B cell (primary cell): ENCODE results near the gene ELOB. TPM values are rescaled to one million over a fixed set of nuclear protein-coding genes. Genes with fewer than 3 reads are reported as not detected.

Experiments
- ATAC-seq: fragments of 200-7000 bp; cut with Tn5 transposase; one replicate; pipeline ENCODE4 v1.10.0; 2021; ENCODE audit warnings: low read depth, mild to moderate bottlenecking, moderate number of reproducible peaks, moderate library complexity
- CTCF ChIA-PET: fragments of 350-600 bp; sonication (Branson Sonifier 250); formaldehyde crosslinking; loops from one replicate; lab custom pipeline; 2021; ENCODE audit warnings: antibody characterized with exemption, inconsistent platforms; lab: Charles Lee
- POLR2A ChIA-PET: fragments of 350-600 bp; sonication (Branson Sonifier 250); formaldehyde crosslinking; loops from one replicate; lab custom pipeline; 2021; ENCODE audit warnings: antibody characterized with exemption; lab: Charles Lee
- DNase-seq: peaks from one replicate; pipeline ENCODE4 v3.0.0; 2013
- H2AFZ ChIP-seq: 2 replicates; pipeline ENCODE4 v1.6.1; 2012; ENCODE audit warnings: mild to moderate bottlenecking, low read depth, low read length; ENCODE audit not compliant: insufficient read depth, poor library complexity, severe bottlenecking
- H3K27ac ChIP-seq, 2 donors: 1 replicate in 1 of 2; 2 replicates in 1 of 2; pipeline ENCODE4 v1.5.1; 2012 to 2013; ENCODE audit warnings: low read length in 2 of 2, mild to moderate bottlenecking in 2 of 2, moderate library complexity in 1 of 2
- H3K27me3 ChIP-seq, 4 experiments: fragments of 200-600 bp in 1 of 4; sonication (generic) in 1 of 4; replicated peaks in 1 of 4; 1 replicate in 2 of 4; 2 replicates in 2 of 4; pipeline versions ENCODE4 v1.6.1 to v1.7.0; 2013 to 2016; ENCODE audit warnings: low read length in 3 of 4, mild to moderate bottlenecking in 2 of 4, mixed read lengths in 1 of 4, moderate library complexity in 1 of 4; ENCODE audit not compliant: insufficient read depth in 4 of 4, control insufficient read depth in 3 of 4; ENCODE audit errors: control extremely low read depth in 1 of 4
- H3K36me3 ChIP-seq, 2 experiments: replicated peaks in 1 of 2; 1 replicate in 1 of 2; 2 replicates in 1 of 2; pipeline versions ENCODE4 v1.6.1 to v1.7.1; 2013; ENCODE audit warnings: low read length in 1 of 2; ENCODE audit not compliant: insufficient read depth in 2 of 2, control insufficient read depth in 1 of 2; ENCODE audit errors: control extremely low read depth in 1 of 2, extremely low read depth in 1 of 2
- H3K4me1 ChIP-seq, 2 donors: fragments of 200-600 bp in 1 of 2; sonication (generic) in 1 of 2; 1 replicate in 1 of 2; 2 replicates in 1 of 2; pipeline versions ENCODE4 v1.5.1 to v1.6.1; 2013 to 2017; ENCODE audit warnings: low read length in 2 of 2; ENCODE audit not compliant: control insufficient read depth in 2 of 2, insufficient read depth in 2 of 2
- H3K4me2 ChIP-seq: replicated peaks from 2 replicates; pipeline ENCODE3; 2012; ENCODE audit warnings: mild to moderate bottlenecking, low read depth, low read length; ENCODE audit not compliant: poor library complexity, severe bottlenecking
- H3K4me3 ChIP-seq, 5 experiments: fragments of 200-600 bp in 1 of 5; sonication (generic) in 1 of 5; 1 replicate in 3 of 5; 2 replicates in 2 of 5; pipeline versions ENCODE4 v1.5.1 to v1.7.0; 2011 to 2016; ENCODE audit warnings: low read length in 4 of 5, mild to moderate bottlenecking in 4 of 5, low read depth in 2 of 5, control low read depth in 1 of 5, moderate library complexity in 1 of 5; ENCODE audit not compliant: insufficient read depth in 1 of 5; ENCODE audit errors: control extremely low read depth in 1 of 5, extremely low read depth in 1 of 5
- H3K79me2 ChIP-seq: fragments of 200-600 bp; sonication (generic); one replicate; pipeline ENCODE4 v1.6.0; 2016; ENCODE audit warnings: low read length; ENCODE audit not compliant: control insufficient read depth, insufficient read depth
- H3K9ac ChIP-seq: fragments of 200-600 bp; sonication (generic); 2 replicates; pipeline ENCODE4 v1.6.1; 2017; ENCODE audit warnings: mild to moderate bottlenecking, low read length, moderate library complexity
- H3K9me3 ChIP-seq, 3 donors: one replicate each; pipeline versions ENCODE4 v1.6.1 to v1.7.1; 2013; ENCODE audit warnings: low read length in 2 of 3; ENCODE audit not compliant: control insufficient read depth in 2 of 3, insufficient read depth in 1 of 3; ENCODE audit errors: control extremely low read depth in 1 of 3
- H4K20me1 ChIP-seq: 2 replicates; pipeline ENCODE4 v1.6.0; 2012; ENCODE audit warnings: mild to moderate bottlenecking, low read length; ENCODE audit not compliant: insufficient read depth, control insufficient read depth, poor library complexity, severe bottlenecking
- H3K27ac Mint-ChIP-seq: one replicate; pipeline ENCODE4 v1.8.0; 2021; ENCODE audit warnings: mixed read lengths
- H3K27me3 Mint-ChIP-seq: one replicate; pipeline ENCODE4 v1.8.0; 2021; ENCODE audit warnings: mixed read lengths
- H3K4me1 Mint-ChIP-seq: one replicate; pipeline ENCODE4 v1.8.0; 2021; ENCODE audit warnings: mixed read lengths
- H3K4me3 Mint-ChIP-seq: one replicate; pipeline ENCODE4 v1.8.0; 2021; ENCODE audit warnings: mixed read lengths
- H3K9me3 Mint-ChIP-seq: one replicate; pipeline ENCODE4 v1.8.0; 2022; ENCODE audit warnings: mixed read lengths; ENCODE audit not compliant: insufficient read depth
- CTCF ChIP-seq: fragments of 200-600 bp; IDR thresholded peaks from one replicate; pipeline ENCODE4 v1.8.0; 2022; ENCODE audit warnings: antibody characterized with exemption, mild to moderate bottlenecking
- EZH2 ChIP-seq: IDR thresholded peaks from 2 replicates; pipeline ENCODE4 v1.6.1; 2012; ENCODE audit warnings: borderline replicate concordance, low read depth, mild to moderate bottlenecking, moderate library complexity, low read length; ENCODE audit not compliant: insufficient read depth, poor library complexity, severe bottlenecking
- WGBS: methylation state at CpG from one replicate; pipeline ENCODE4 v1.1.5; 2013; ENCODE audit warnings: missing lambda C conversion rate; ENCODE audit not compliant: insufficient coverage; 5-methylcytosine and 5-hydroxymethylcytosine counted together
- intact Hi-C: fragments of 100-400 bp; cut with micrococcal nuclease; formaldehyde crosslinking; loops from one replicate; pipeline ENCODE4 v1.10.0; 2022
- polyA plus RNA-seq: library from polyadenylated mRNA; depleted of rRNA; stranded (reverse); fragments of >200 nt; gene quantifications from 2 replicates; pipeline ENCODE4 v1.2.3, GENCODE V29; 2012
- total RNA-seq, 2 donors: library from RNA; stranded (reverse); fragments of 120-200 nt in 1 of 2; gene quantifications; 1 replicate in 1 of 2; 2 replicates in 1 of 2; pipeline versions ENCODE4 v1.2.3 to v1.2.4, GENCODE V29; 2013 to 2022

Gene ELOB
- total and polyA plus RNA-seq, 2 donors (not counting 1 experiment from before 2014, with no cell fraction given): 93.1 to 136 TPM

DNA sequence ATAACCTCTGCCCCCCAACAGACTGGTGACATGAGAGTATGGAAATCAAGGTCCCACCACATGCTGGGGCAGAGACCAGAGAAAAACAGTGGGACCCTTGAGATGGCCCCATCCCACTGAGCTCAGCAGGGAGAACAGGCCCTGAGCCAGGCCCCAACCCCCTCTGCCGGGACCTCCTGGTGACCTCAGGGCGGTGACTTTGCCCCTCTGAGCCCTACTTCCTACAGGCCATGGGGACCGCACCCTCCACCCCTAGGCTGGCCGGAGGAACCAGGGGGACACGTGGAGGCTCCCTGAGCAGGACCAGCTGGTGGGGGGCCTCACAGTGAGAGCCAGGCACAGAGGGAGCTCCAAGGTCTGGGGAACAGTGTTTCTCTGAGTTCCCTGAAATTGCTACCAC, 38.5 kb downstream of the ELOB start:
- H3K27me3 ChIP-seq: peaks cover 0 to 6% (median 0%) of the 10 kb centered on the region in 4 experiments

DNA sequence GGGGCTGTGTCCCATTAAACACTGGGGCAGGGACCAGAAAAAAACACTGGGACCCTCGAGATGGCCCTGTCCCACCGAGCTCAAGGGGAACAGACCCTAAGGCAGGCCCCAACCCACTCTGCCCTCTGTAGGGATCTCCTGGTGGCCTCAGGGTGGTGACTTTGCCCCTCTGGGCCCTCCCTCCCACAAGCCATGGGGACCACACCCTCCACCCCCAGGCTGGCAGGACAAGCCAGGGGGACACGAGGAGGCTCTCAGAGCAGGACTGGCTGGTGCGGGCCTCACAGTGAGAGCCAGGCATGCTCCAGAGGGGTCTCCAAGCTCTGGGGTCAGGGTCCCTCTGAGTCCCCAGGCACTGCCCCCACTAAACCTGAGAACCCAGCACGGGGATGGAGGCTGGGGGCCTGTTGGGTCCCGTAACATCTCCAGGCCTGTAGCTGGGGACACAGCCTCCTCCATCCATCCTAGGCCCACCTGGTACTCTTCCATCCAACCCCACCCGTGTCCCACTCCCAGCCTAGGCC, 39.1 kb downstream of the ELOB start:
- Histone ChIP-seq H3K9me3 (no peaks in the 10 kb centered on the region), H3K4me3 (no peak overlapping the region), H3K27ac (no peak overlapping the region), H3K36me3 (no peaks in the 10 kb centered on the region), H3K27me3 (peaks cover 0 to 6% (median 0%) of the 10 kb centered on the region in 4 experiments), H2AFZ (no peak overlapping the region), H3K4me1 (no peaks in the 10 kb centered on the region), H3K79me2 (no peaks in the 10 kb centered on the region), H4K20me1 (no peaks in the 10 kb centered on the region), H3K4me2 (no peak overlapping the region), H3K9ac (no peak overlapping the region)
- Mint-ChIP-seq H3K27me3 (peaks cover 3% of the 10 kb centered on the region), H3K27ac (no peak overlapping the region), H3K4me3 (no peak overlapping the region), H3K4me1 (no peaks in the 10 kb centered on the region), H3K9me3 (no peaks in the 10 kb centered on the region)
- ChIA-PET POLR2A (no interaction called here), CTCF (no interaction called here)
- DNase-seq (no peak), ATAC-seq (no peak)
- TF ChIP-seq CTCF (no peak), EZH2 (no peak)
- 81% methylated on average over 7 of the region's 7 CpGs for WGBS
- intact Hi-C loops: no loop called here

More for the DNA sequence above, 38.5 kb downstream of the ELOB start:
- ChIA-PET CTCF (interaction anchor here (1.2 kb wide), 1 partner anchor 16 kb away, joined by 3 read pairs; no protein-coding TSS in a partner anchor), POLR2A (no interaction called here)
- 97% methylated on average over 5 of the region's 5 CpGs for WGBS
- no peak overlapping the region for H3K4me2 ChIP-seq
- H3K27ac ChIP-seq: no peak overlapping the region
- no peaks in the 10 kb centered on the region for H3K9me3 ChIP-seq
- no peaks in the 10 kb centered on the region for H3K79me2 ChIP-seq
- Mint-ChIP-seq H3K4me3 (no peak overlapping the region), H3K27ac (no peak overlapping the region), H3K4me1 (no peaks in the 10 kb centered on the region), H3K9me3 (no peaks in the 10 kb centered on the region), H3K27me3 (peaks cover 3% of the 10 kb centered on the region)
- no peaks in the 10 kb centered on the region for H4K20me1 ChIP-seq
- H2AFZ ChIP-seq: no peak overlapping the region
- H3K4me3 ChIP-seq: no peak overlapping the region
- H3K9ac ChIP-seq: no peak overlapping the region
- DNase-seq (no peak), ATAC-seq (no peak)
- H3K4me1 ChIP-seq: no peaks in the 10 kb centered on the region
- H3K36me3 ChIP-seq: no peaks in the 10 kb centered on the region
- intact Hi-C loops: no loop called here
- TF ChIP-seq CTCF: no peak
- TF ChIP-seq EZH2: no peak
